HG03135 (cell line): Measurements from ENCODE around the gene CPHXL.

Source experiments
- ATAC-seq: cut with Tn5 transposase; IDR thresholded peaks from one replicate; pipeline ENCODE4 v1.9.1; 2021; ENCODE audit warnings: mild to moderate bottlenecking, moderate library complexity; ENCODE audit not compliant: unreplicated experiment

CPHXL gene

GRCh38 chr16:75702242-75702641, 24.0 kb downstream of the CPHXL start:
- ATAC-seq, result no peak

GRCh38 chr16:75701361-75701760, 24.9 kb downstream of the CPHXL start, which contains the start of gene DUXB:
TSS of gene DUXB (minus strand) at chr16:75701461. CDS start at chr16:75701418, 43 bp downstream.
- ATAC-seq, result no peak

- no peak for ATAC-seq
Measured at GRCh38 chr16:75697571-75697970, 28.7 kb downstream of the CPHXL start.

DNA sequence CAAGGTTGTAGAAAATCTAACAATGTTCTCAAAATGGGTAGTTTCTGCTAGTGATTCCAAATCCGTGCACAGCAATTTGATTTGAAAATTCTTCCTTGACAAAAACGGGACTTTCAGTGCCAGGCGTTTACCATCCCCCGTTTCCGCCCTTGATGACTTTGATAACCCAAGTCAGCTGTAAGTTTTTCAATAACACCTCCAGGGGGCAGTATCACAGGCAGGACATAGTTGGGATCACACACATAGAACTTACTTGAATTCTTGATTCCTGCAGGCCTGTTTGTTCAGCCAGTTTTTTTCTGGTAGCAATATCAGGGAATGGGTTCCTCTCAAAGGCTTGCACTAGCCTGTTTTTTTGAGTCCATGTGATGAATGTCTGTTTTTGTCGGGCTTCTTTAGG, 30.6 kb downstream of the CPHXL start:
- no peak for ATAC-seq

- no peak for ATAC-seq
Measured at GRCh38 chr16:75687361-75687760, 38.9 kb downstream of the CPHXL start.

DNA sequence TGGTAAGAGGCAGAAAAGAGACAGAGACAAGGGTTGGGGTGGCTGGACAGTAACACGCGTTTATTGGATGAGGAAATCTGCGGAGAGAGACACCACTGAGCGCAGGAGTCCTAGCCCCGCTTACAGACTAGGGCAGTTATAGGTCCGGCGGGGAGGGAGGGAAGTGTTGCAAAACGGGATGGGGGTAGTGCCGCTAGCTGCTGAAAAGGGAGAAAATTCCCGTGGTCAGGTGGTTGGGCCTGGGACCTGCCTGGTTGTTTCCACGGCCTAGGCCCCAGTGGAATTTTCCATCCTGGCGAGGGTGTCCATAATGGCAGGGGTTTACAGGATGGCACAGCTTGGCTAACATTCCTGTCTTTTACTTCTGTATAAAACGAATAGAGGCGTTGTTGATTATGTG, 44.0 kb downstream of the CPHXL start:
- ATAC-seq, result no peak

- no peak for ATAC-seq
Measured at GRCh38 chr16:75679366-75679765, 46.9 kb downstream of the CPHXL start.

GRCh38 chr16:75676909-75677308, 49.4 kb downstream of the CPHXL start, which contains the start of gene CPHXL2:
TSS of gene CPHXL2 (minus strand) at chr16:75677009. CDS start at chr16:75676999, 10 bp downstream.
- no peak for ATAC-seq

GRCh38 chr16:75667503-75667902, 58.8 kb downstream of the CPHXL start:
- no peak for ATAC-seq
